GM21447 (cell line): Measurements from ENCODE around the gene GTF3C1.
"Not testable (repeated sequence)": the region's sequence is repeated elsewhere in the genome, so short reads cannot be mapped to it uniquely, and the experiment has no call there.

Source experiments
- ATAC-seq: cut with Tn5 transposase; IDR thresholded peaks from one replicate; pipeline ENCODE4 v1.9.1; 2021; ENCODE audit not compliant: unreplicated experiment

The GTF3C1 gene

GRCh38 chr16:27448532-27449433, 100.9 kb downstream of the GTF3C1 start:
- no peak for ATAC-seq

- ATAC-seq = no peak
Observed at GRCh38 chr16:27447301-27447700, 102.4 kb downstream of the GTF3C1 start.

GRCh38 chr16:27446721-27447120, 103.0 kb downstream of the GTF3C1 start:
- ATAC-seq = no peak

- no peak for ATAC-seq
Observed at GRCh38 chr16:27445502-27446175, 104.1 kb downstream of the GTF3C1 start.

- no peak for ATAC-seq
Observed at GRCh38 chr16:27444470-27444869, 105.2 kb downstream of the GTF3C1 start.

GRCh38 chr16:27444015-27444414, 105.7 kb downstream of the GTF3C1 start:
- no peak for ATAC-seq

- ATAC-seq = no peak
Observed at GRCh38 chr16:27441998-27442397, 107.7 kb downstream of the GTF3C1 start.

- ATAC-seq = no peak
Observed at GRCh38 chr16:27441276-27441675, 108.4 kb downstream of the GTF3C1 start.

GRCh38 chr16:27439271-27440018, 110.3 kb downstream of the GTF3C1 start:
- no peak for ATAC-seq

- no peak for ATAC-seq
Observed at GRCh38 chr16:27437946-27438345, 111.8 kb downstream of the GTF3C1 start.

- no peak for ATAC-seq
Observed at GRCh38 chr16:27436921-27437650, 112.6 kb downstream of the GTF3C1 start.

- no peak for ATAC-seq
Observed at GRCh38 chr16:27436065-27436464, 113.6 kb downstream of the GTF3C1 start.

- not testable (repeated sequence) for ATAC-seq
Observed at GRCh38 chr16:27435146-27435545, 114.6 kb downstream of the GTF3C1 start.

- no peak for ATAC-seq
Observed at GRCh38 chr16:27434141-27435051, 115.3 kb downstream of the GTF3C1 start.

- ATAC-seq = no peak
Observed at GRCh38 chr16:27433636-27434035, 116.1 kb downstream of the GTF3C1 start.

- not testable (repeated sequence) for ATAC-seq
Observed at GRCh38 chr16:27433191-27433590, 116.5 kb downstream of the GTF3C1 start.

- ATAC-seq = no peak
Observed at GRCh38 chr16:27432558-27432957, 117.2 kb downstream of the GTF3C1 start.

GRCh38 chr16:27431773-27432532, 117.8 kb downstream of the GTF3C1 start:
- ATAC-seq = no peak

GRCh38 chr16:27430923-27431484, 118.7 kb downstream of the GTF3C1 start:
- no peak for ATAC-seq
